SK-N-SH (cell line): ENCODE results near the gene PRR35. TPM values are rescaled to one million over a fixed set of nuclear protein-coding genes. Genes with fewer than 3 reads are reported as not detected.

Experiments
- CTCF ChIA-PET: fragments of 300-600, 350-600 bp; formaldehyde crosslinking; extraction: SDS; loops from one replicate; lab custom pipeline; 2021; lab: Yijun Ruan, JAX
- POLR2A ChIA-PET: fragments of 350-600 bp; sonication (Branson Sonifier 250); formaldehyde crosslinking; extraction: SDS; loops from one replicate; lab custom pipeline; 2020; ENCODE audit warnings: antibody characterized with exemption, inconsistent platforms; lab: Yijun Ruan, JAX
- DNase-seq: peaks from one replicate; pipeline ENCODE4 v3.0.0; 2012
- H2AFZ ChIP-seq: fragments of 200-600 bp; sonication (generic); 2 replicates; pipeline ENCODE4 v1.8.1; 2016; ENCODE audit warnings: antibody characterized with exemption, mild to moderate bottlenecking, low read depth
- H3F3A ChIP-seq: fragments of 200-600 bp; sonication (generic); replicated peaks from 2 replicates; pipeline ENCODE3; 2016; ENCODE audit warnings: antibody characterized with exemption, mild to moderate bottlenecking; ENCODE audit not compliant: insufficient read depth
- H3K27ac ChIP-seq, 2 experiments: fragments of 200-500 bp in 1 of 2; fragments of 200-600 bp in 1 of 2; sonication (Bioruptor generic) in 1 of 2; sonication (generic), shearing (Covaris generic) in 1 of 2; 2 replicates each; pipeline versions ENCODE4 v1.5.1 to v1.6.1; 2014 to 2016; ENCODE audit warnings: low read depth in 2 of 2, inconsistent platforms in 1 of 2, low read length in 1 of 2, mild to moderate bottlenecking in 1 of 2, mixed read lengths in 1 of 2
- H3K27me3 ChIP-seq: fragments of 200-600 bp; sonication (generic), shearing (Covaris generic); 2 replicates; pipeline ENCODE4 v1.6.1; 2016; ENCODE audit warnings: mixed run types; ENCODE audit not compliant: insufficient read depth
- H3K36me3 ChIP-seq, 2 experiments: fragments of 200-500 bp in 1 of 2; fragments of 200-600 bp in 1 of 2; sonication (Bioruptor generic) in 1 of 2; sonication (generic) in 1 of 2; replicated peaks in 1 of 2; 2 replicates each; pipeline versions ENCODE3 to v1.5.1; 2014 to 2016; ENCODE audit warnings: low read length in 1 of 2, mild to moderate bottlenecking in 1 of 2; ENCODE audit not compliant: insufficient read depth in 2 of 2, control insufficient read depth in 1 of 2
- H3K4me1 ChIP-seq, 2 experiments: fragments of 200-500 bp in 1 of 2; fragments of 200-600 bp in 1 of 2; sonication (Bioruptor generic) in 1 of 2; sonication (generic), shearing (Covaris generic) in 1 of 2; 2 replicates each; pipeline versions ENCODE4 v1.5.1 to v1.6.1; 2014 to 2016; ENCODE audit warnings: low read depth in 1 of 2, low read length in 1 of 2, mixed run types in 1 of 2; ENCODE audit not compliant: insufficient read depth in 2 of 2, control insufficient read depth in 1 of 2
- H3K4me2 ChIP-seq: fragments of 200-600 bp; sonication (generic), shearing (Covaris generic); 2 replicates; pipeline ENCODE4 v1.6.1; 2017; ENCODE audit warnings: mixed run types
- H3K4me3 ChIP-seq, 2 experiments: fragments of 200-500 bp in 1 of 2; fragments of 200-600 bp in 1 of 2; sonication (Bioruptor generic) in 1 of 2; sonication (generic), shearing (Covaris generic) in 1 of 2; 2 replicates each; pipeline versions ENCODE4 v1.5.1 to v1.8.1; 2014 to 2016; ENCODE audit warnings: low read depth in 2 of 2, inconsistent platforms in 1 of 2, low read length in 1 of 2, mild to moderate bottlenecking in 1 of 2, mixed read lengths in 1 of 2, moderate library complexity in 1 of 2
- H3K79me2 ChIP-seq: fragments of 200-600 bp; sonication (generic); 2 replicates; pipeline ENCODE4 v1.8.1; 2017; ENCODE audit warnings: mild to moderate bottlenecking; ENCODE audit not compliant: insufficient read depth
- H3K9ac ChIP-seq: fragments of 200-600 bp; sonication (generic); 2 replicates; pipeline ENCODE4 v1.6.1; 2017; ENCODE audit warnings: mixed run types
- H3K9me2 ChIP-seq: fragments of 200-600 bp; sonication (generic); 2 replicates; pipeline ENCODE4 v1.6.1; 2017; ENCODE audit warnings: mixed run types
- H3K9me3 ChIP-seq: fragments of 200-600 bp; sonication (generic); 2 replicates; pipeline ENCODE4 v1.6.1; 2017; ENCODE audit warnings: mixed run types, mild to moderate bottlenecking, moderate library complexity
- H4K20me1 ChIP-seq: fragments of 200-600 bp; sonication (generic); 2 replicates; pipeline ENCODE4 v1.6.1; 2017; ENCODE audit warnings: mild to moderate bottlenecking, mixed run types; ENCODE audit not compliant: insufficient read depth
- EP300 ChIP-seq, 2 experiments: IDR thresholded peaks; 2 replicates each; pipeline versions ENCODE4 v1.4.0 to v1.6.1; 2012; ENCODE audit warnings: borderline replicate concordance in 1 of 2, low read depth in 1 of 2, low read length in 1 of 2
- EZH2phosphoT487 ChIP-seq: fragments of 200-600 bp; sonication (generic); IDR thresholded peaks from 2 replicates; pipeline ENCODE4 v1.6.1; 2017; ENCODE audit warnings: low read depth, mixed run types, mild to moderate bottlenecking, antibody characterized with exemption, moderate library complexity, borderline replicate concordance
- FOSL2 ChIP-seq: IDR thresholded peaks from 2 replicates; pipeline ENCODE4 v1.4.0; 2012; ENCODE audit warnings: low read depth, mild to moderate bottlenecking, moderate library complexity, borderline replicate concordance
- IRF3 ChIP-seq: fragments of 150-350 bp; IDR thresholded peaks from 2 replicates; pipeline ENCODE4 v1.6.1; 2016; ENCODE audit warnings: mild to moderate bottlenecking, low read depth, low read length
- JUND ChIP-seq: IDR thresholded peaks from 2 replicates; pipeline ENCODE4 v1.4.0; 2012
- MAX ChIP-seq: IDR thresholded peaks from 2 replicates; pipeline ENCODE4 v1.4.0; 2012; ENCODE audit warnings: low read depth
- MXI1 ChIP-seq: IDR thresholded peaks from 2 replicates; pipeline ENCODE4 v1.6.1; 2012; ENCODE audit warnings: mild to moderate bottlenecking, low read depth, low read length, improper control_type of control experiment
- NRF1 ChIP-seq: IDR thresholded peaks from 2 replicates; pipeline ENCODE4 v1.6.1; 2012; ENCODE audit warnings: low read depth, mild to moderate bottlenecking, low read length
- PBX3 ChIP-seq: IDR thresholded peaks from 2 replicates; pipeline ENCODE4; 2012
- RCOR1 ChIP-seq: fragments of 150-350 bp; IDR thresholded peaks from 2 replicates; pipeline ENCODE4 v1.6.1; 2017; ENCODE audit warnings: antibody characterized with exemption, low read length
- TAF1 ChIP-seq: IDR thresholded peaks from 2 replicates; pipeline ENCODE4 v1.6.1; 2012; ENCODE audit warnings: low read depth, mild to moderate bottlenecking, low read length, moderate library complexity, borderline replicate concordance
- TCF12 ChIP-seq: IDR thresholded peaks from 2 replicates; pipeline ENCODE4 v1.4.0; 2012
- USF1 ChIP-seq: IDR thresholded peaks from 2 replicates; pipeline ENCODE4 v1.4.0; 2012; ENCODE audit warnings: low read depth, borderline replicate concordance
- USF2 ChIP-seq: fragments of 150-350 bp; IDR thresholded peaks from 2 replicates; pipeline ENCODE4 v1.6.1; 2017; ENCODE audit warnings: antibody characterized with exemption, low read length, low read depth, borderline replicate concordance
- WGBS: methylation state at CpG from one replicate; pipeline ENCODE4 v1.1.6; 2017; ENCODE audit warnings: low lambda C conversion rate; 5-methylcytosine and 5-hydroxymethylcytosine counted together
- polyA plus RNA-seq, 3 experiments: library from polyadenylated mRNA; depleted of rRNA; stranded (reverse); fragments of >200 nt; gene quantifications; 2 replicates each; pipeline ENCODE4 v1.2.3, GENCODE V29; 2012

The PRR35 gene
- polyA plus RNA-seq, 1 of the 3 experiments (the other 2 are of a cell fraction) = not detected

- Histone ChIP-seq H2AFZ (no peak overlapping the region), H3K9ac (peak overlapping the region; percentile 94; the same call in 1 of the 2 replicates), H3K9me3 (no peaks in the 10 kb centered on the region), H3K36me3 (peaks cover 0 to 12% of the 10 kb centered on the region in 2 experiments), H3K4me3 (peak overlapping the region; percentile 83 to 86; a peak in 3 of 4 replicates), H3K27me3 (no peaks in the 10 kb centered on the region), H3K27ac (peak overlapping the region; percentile 72 to 92), H3K4me1 (peaks cover 11 to 25% of the 10 kb centered on the region in 2 experiments; a peak in 3 of 4 replicates), H3K79me2 (peaks cover 45% of the 10 kb centered on the region), H3F3A (peaks cover 26% of the 10 kb centered on the region), H3K4me2 (peak overlapping the region; percentile 89), H3K9me2 (no peaks in the 10 kb centered on the region), H4K20me1 (peaks cover 36% of the 10 kb centered on the region)
- no peak for DNase-seq
- peak; percentile 81 for TF ChIP-seq MAX
- TF ChIP-seq RCOR1 = no peak
- TF ChIP-seq TCF12 = peak; percentile 50; the same call in 1 of the 2 replicates
- peak; percentile 65; the same call in 1 of the 2 replicates for TF ChIP-seq PBX3
- no peak for TF ChIP-seq USF1
- peak; percentile 83 for TF ChIP-seq FOSL2
- TF ChIP-seq JUND = peak; percentile 76; the same call in 1 of the 2 replicates
- 0 out of 2 replicates have a peak, but pooled peaks have one; percentile 40 for TF ChIP-seq TAF1
- WGBS = 45% methylated on average over 12 of the region's 13 CpGs
- ChIA-PET CTCF (interaction anchor here (1.3 to 2.3 kb wide), 3 partner anchors 12 to 134 kb away, joined by 4 to 9 read pairs (median 5); partner anchors contain the start of gene PIGQ), POLR2A (interaction anchor here (1.6 kb wide), 1 partner anchor 40 kb away, joined by 6 read pairs; no protein-coding TSS in a partner anchor)
Observed at GRCh38 chr16:525520-526180, 34.5 kb upstream of the PRR35 start.

GRCh38 chr16:526181-527014 is 33.8 kb upstream of the PRR35 start:
- H4K20me1 ChIP-seq = peaks cover 43% of the 10 kb centered on the region
- CTCF ChIA-PET = interaction anchor here (1.0 to 2.3 kb wide), 4 partner anchors 13 to 135 kb away, joined by 3 to 9 read pairs (median 4); partner anchors contain the start of gene PIGQ
- no peak for DNase-seq
- no peaks in the 10 kb centered on the region for H3K9me3 ChIP-seq
- peak overlapping the region; percentile 72 to 92 for H3K27ac ChIP-seq
- 20% methylated on average over 18 of the region's 26 CpGs for WGBS
- TF ChIP-seq IRF3 (no peak), EZH2phosphoT487 (no peak), USF2 (no peak), NRF1 (0 out of 2 replicates have a peak, but pooled peaks have one; percentile 9), MXI1 (peak; percentile 62; the same call in 1 of the 2 replicates), EP300 (IDR thresholded peaks at IDR 0.05; ENCODE audit: borderline replicate concordance in 1 of 2, low read depth in 1 of 2, low read length in 1 of 2) (no peak)
- TF ChIP-seq, all 33 proteins: peak for 2
- H2AFZ ChIP-seq = no peak overlapping the region
- peaks cover 11 to 25% of the 10 kb centered on the region in 2 experiments; a peak in 3 of 4 replicates for H3K4me1 ChIP-seq
- peaks cover 53% of the 10 kb centered on the region for H3K79me2 ChIP-seq
- H3K36me3 ChIP-seq = peaks cover 0 to 7% of the 10 kb centered on the region in 2 experiments
- no peaks in the 10 kb centered on the region for H3K27me3 ChIP-seq
- H3K4me2 ChIP-seq = peak overlapping the region; percentile 89
- H3K9ac ChIP-seq = peak overlapping the region; percentile 94
- no peaks in the 10 kb centered on the region for H3K9me2 ChIP-seq
- POLR2A ChIA-PET = interaction anchor here (0.5 to 1.6 kb wide), 6 partner anchors 12 to 110 kb away, joined by 3 to 6 read pairs (median 4); partner anchors contain the start of genes METTL26 and RAB11FIP3
- peaks cover 26% of the 10 kb centered on the region for H3F3A ChIP-seq
- H3K4me3 ChIP-seq = peak overlapping the region; percentile 83 to 86
